H9 (cell line): ENCODE data around the gene LRRC10. TPM values are rescaled to one million over a fixed set of nuclear protein-coding genes. Genes with fewer than 3 reads are reported as not detected.

Source experiments
- DNase-seq: peaks from one replicate; pipeline ENCODE4 v3.0.0-alpha.2; 2017
- H2AFZ ChIP-seq: one replicate; pipeline ENCODE4 v1.6.1; 2013; ENCODE audit warnings: mild to moderate bottlenecking, low read length, control low read depth, moderate library complexity
- H2AK5ac ChIP-seq: 2 replicates; pipeline ENCODE4 v1.6.1; 2013; ENCODE audit warnings: low read length, control low read depth, mixed read lengths; ENCODE audit not compliant: insufficient read length
- H2BK120ac ChIP-seq: one replicate; pipeline ENCODE4 v1.6.1; 2013; ENCODE audit warnings: low read depth, mild to moderate bottlenecking, low read length, control low read depth, inconsistent platforms; ENCODE audit not compliant: poor library complexity, severe bottlenecking
- H2BK12ac ChIP-seq: 2 replicates; pipeline ENCODE4 v1.6.1; 2013; ENCODE audit warnings: low read length, control low read depth, mixed read lengths, low read depth; ENCODE audit not compliant: insufficient read length
- H2BK15ac ChIP-seq: 2 replicates; pipeline ENCODE4 v1.6.1; 2013; ENCODE audit warnings: low read depth, low read length, control low read depth
- H2BK20ac ChIP-seq: one replicate; pipeline ENCODE4 v1.6.1; 2013; ENCODE audit warnings: low read depth, mild to moderate bottlenecking, low read length, control low read depth, inconsistent platforms; ENCODE audit not compliant: poor library complexity, severe bottlenecking
- H2BK5ac ChIP-seq: 2 replicates; pipeline ENCODE4 v1.6.1; 2013; ENCODE audit warnings: low read length, control low read depth, mixed read lengths; ENCODE audit not compliant: insufficient read length
- H3K14ac ChIP-seq: 2 replicates; pipeline ENCODE4 v1.6.1; 2013; ENCODE audit warnings: low read length, control low read depth; ENCODE audit not compliant: insufficient read depth
- H3K18ac ChIP-seq: 2 replicates; pipeline ENCODE4 v1.6.1; 2013; ENCODE audit warnings: low read depth, mild to moderate bottlenecking, mixed read lengths, low read length, control low read depth; ENCODE audit not compliant: insufficient read length
- H3K23ac ChIP-seq: 2 replicates; pipeline ENCODE4 v1.6.1; 2013; ENCODE audit warnings: low read length, control low read depth, mixed read lengths, low read depth; ENCODE audit not compliant: insufficient read length
- H3K23me2 ChIP-seq: 2 replicates; pipeline ENCODE4 v1.6.1; 2013; ENCODE audit warnings: low read depth, mild to moderate bottlenecking, mixed read lengths, low read length, control low read depth; ENCODE audit not compliant: insufficient read length, poor library complexity, severe bottlenecking
- H3K27ac ChIP-seq: 2 replicates; pipeline ENCODE4 v1.5.1; 2013; ENCODE audit warnings: low read length, control low read depth, mixed read lengths, low read depth; ENCODE audit not compliant: insufficient read length
- H3K27me3 ChIP-seq: 2 replicates; pipeline ENCODE4 v1.6.1; 2013; ENCODE audit warnings: low read length, control low read depth, inconsistent platforms; ENCODE audit not compliant: insufficient read depth
- H3K4ac ChIP-seq: 2 replicates; pipeline ENCODE4 v1.6.1; 2013; ENCODE audit warnings: low read depth, mild to moderate bottlenecking, control low read depth, inconsistent platforms, low read length, moderate library complexity
- H3K4me1 ChIP-seq: 2 replicates; pipeline ENCODE4 v1.6.1; 2013; ENCODE audit warnings: low read length, control low read depth, inconsistent platforms; ENCODE audit not compliant: insufficient read depth
- H3K4me2 ChIP-seq: 2 replicates; pipeline ENCODE4 v1.6.1; 2013; ENCODE audit warnings: low read length, control low read depth, mixed read lengths; ENCODE audit not compliant: insufficient read length, insufficient read depth
- H3K56ac ChIP-seq: 2 replicates; pipeline ENCODE4 v1.6.1; 2013; ENCODE audit warnings: low read depth, mild to moderate bottlenecking, mixed read lengths, low read length, control low read depth; ENCODE audit not compliant: insufficient read length
- H3K79me1 ChIP-seq: 2 replicates; pipeline ENCODE4 v1.6.1; 2013; ENCODE audit warnings: low read depth, mild to moderate bottlenecking, moderate library complexity, low read length, control low read depth, inconsistent platforms; ENCODE audit not compliant: insufficient read depth, poor library complexity, severe bottlenecking
- H3K79me2 ChIP-seq: 2 replicates; pipeline ENCODE4 v1.6.1; 2013; ENCODE audit warnings: low read length, control low read depth, inconsistent platforms; ENCODE audit not compliant: insufficient read depth
- H3K9ac ChIP-seq: 2 replicates; pipeline ENCODE4 v1.6.1; 2013; ENCODE audit warnings: low read length, control low read depth, mixed read lengths; ENCODE audit not compliant: insufficient read length; ENCODE audit errors: extremely low read depth
- H3K9me3 ChIP-seq: one replicate; pipeline ENCODE4 v1.6.1; 2013; ENCODE audit warnings: low read depth, low read length, inconsistent platforms; ENCODE audit not compliant: control insufficient read depth
- H3T11ph ChIP-seq: one replicate; pipeline ENCODE4 v1.6.1; 2013; ENCODE audit warnings: mild to moderate bottlenecking, low read length, control low read depth, inconsistent platforms
- H4K20me1 ChIP-seq: one replicate; pipeline ENCODE4 v1.6.1; 2013; ENCODE audit not compliant: control insufficient read depth, insufficient read length, insufficient read depth
- H4K5ac ChIP-seq: 2 replicates; pipeline ENCODE4 v1.6.1; 2013; ENCODE audit warnings: low read depth, mild to moderate bottlenecking, mixed read lengths, low read length, control low read depth; ENCODE audit not compliant: insufficient read length
- H4K8ac ChIP-seq: replicated peaks from 2 replicates; pipeline ENCODE4 v1.6.1; 2013; ENCODE audit warnings: low read length, control low read depth, mixed read lengths, low read depth; ENCODE audit not compliant: insufficient read length
- H4K91ac ChIP-seq: 2 replicates; pipeline ENCODE4 v1.6.1; 2013; ENCODE audit warnings: low read depth, mild to moderate bottlenecking, moderate library complexity, mixed read lengths, low read length, control low read depth; ENCODE audit not compliant: insufficient read length
- H3K27ac Mint-ChIP-seq, 3 experiments: 2 replicates in 2 of 3; 3 replicates in 1 of 3; pipeline ENCODE4 v1.8.0; 2020 to 2021; ENCODE audit warnings: mixed read lengths in 3 of 3, mild to moderate bottlenecking in 1 of 3, moderate library complexity in 1 of 3
- H3K27me3 Mint-ChIP-seq: 2 replicates; pipeline ENCODE4 v1.8.0; 2021; ENCODE audit warnings: low read depth, mild to moderate bottlenecking, moderate library complexity, mixed read lengths
- H3K36me3 Mint-ChIP-seq, 3 experiments: 2 replicates in 2 of 3; 3 replicates in 1 of 3; pipeline ENCODE4 v1.8.0; 2020 to 2021; ENCODE audit warnings: low read depth in 3 of 3, mixed read lengths in 3 of 3; ENCODE audit not compliant: insufficient read depth in 1 of 3
- H3K4me1 Mint-ChIP-seq, 2 experiments: 2 replicates each; pipeline ENCODE4 v1.8.0; 2020; ENCODE audit warnings: mixed read lengths in 2 of 2
- H3K4me3 Mint-ChIP-seq, 2 experiments: 2 replicates in 1 of 2; 3 replicates in 1 of 2; pipeline ENCODE4 v1.8.0; 2020 to 2021; ENCODE audit warnings: mild to moderate bottlenecking in 2 of 2, mixed read lengths in 2 of 2, moderate library complexity in 1 of 2
- H3K9me3 Mint-ChIP-seq, 2 experiments: 2 replicates in 1 of 2; 3 replicates in 1 of 2; pipeline ENCODE4 v1.8.0; 2020; ENCODE audit warnings: mild to moderate bottlenecking in 2 of 2, mixed read lengths in 2 of 2, moderate library complexity in 1 of 2
- total RNA-seq: library from RNA; stranded (reverse); gene quantifications from 2 replicates; pipeline ENCODE4 v1.2.1, GENCODE V29; 2021
- TF ChIP-seq, protein P1 (sequence below): fragments of 200-600 bp; sonication (generic); conservative IDR thresholded peaks from 3 replicates; pipeline ENCODE4 v1.8.0; 2021; ENCODE audit warnings: antibody characterized with exemption, mild to moderate bottlenecking

The LRRC10 gene
- total RNA-seq, 1 experiment from 2014 or later, result not detected

DNA sequence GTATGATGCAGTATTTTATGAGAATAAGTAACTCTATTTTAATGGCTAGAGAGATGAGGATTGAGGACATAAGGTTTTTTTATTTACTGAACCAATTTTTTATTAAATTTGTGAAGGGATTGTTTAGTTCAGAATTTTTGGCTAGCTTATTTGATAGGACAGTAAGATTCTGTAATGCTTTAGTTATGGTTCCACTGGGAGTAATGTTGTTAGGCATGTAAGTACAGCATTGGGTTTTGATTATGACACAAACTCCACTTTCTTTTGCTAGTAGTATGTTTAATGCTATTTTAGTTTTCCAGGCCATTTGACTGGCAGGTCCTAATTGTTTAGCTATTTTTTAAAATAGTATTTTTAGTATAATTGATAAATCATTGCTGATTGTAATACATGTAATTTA, 33.8 kb upstream of the LRRC10 start:
- Histone ChIP-seq H2AK5ac (no peak overlapping the region), H3K79me2 (no peaks in the 10 kb centered on the region), H3K4me2 (no peak overlapping the region), H4K8ac (no peak overlapping the region), H2AFZ (no peak overlapping the region), H3K27me3 (no peaks in the 10 kb centered on the region), H4K5ac (no peak overlapping the region), H3K9ac (no peak overlapping the region), H3K23ac (no peak overlapping the region), H3K14ac (no peak overlapping the region), H2BK15ac (no peak overlapping the region), H4K91ac (no peak overlapping the region), H3K23me2 (no peaks in the 10 kb centered on the region), H3K4me1 (no peaks in the 10 kb centered on the region), H2BK12ac (no peak overlapping the region), H3K9me3 (no peaks in the 10 kb centered on the region), H3K27ac (no peak overlapping the region), H2BK20ac (no peak overlapping the region), H3K79me1 (no peaks in the 10 kb centered on the region), H3T11ph (no peak overlapping the region), H3K56ac (no peak overlapping the region), H4K20me1 (no peaks in the 10 kb centered on the region), H3K4ac (no peak overlapping the region), H3K18ac (no peak overlapping the region), H2BK5ac (no peak overlapping the region), H2BK120ac (no peak overlapping the region)
- Mint-ChIP-seq H3K4me1 (no peaks in the 10 kb centered on the region), H3K27me3 (no peaks in the 10 kb centered on the region; the same call in 1 of the 2 replicates), H3K36me3 (no peaks in the 10 kb centered on the region), H3K9me3 (no peaks in the 10 kb centered on the region), H3K27ac (no peak overlapping the region), H3K4me3 (no peak overlapping the region)
- TF ChIP-seq, protein P1, sequence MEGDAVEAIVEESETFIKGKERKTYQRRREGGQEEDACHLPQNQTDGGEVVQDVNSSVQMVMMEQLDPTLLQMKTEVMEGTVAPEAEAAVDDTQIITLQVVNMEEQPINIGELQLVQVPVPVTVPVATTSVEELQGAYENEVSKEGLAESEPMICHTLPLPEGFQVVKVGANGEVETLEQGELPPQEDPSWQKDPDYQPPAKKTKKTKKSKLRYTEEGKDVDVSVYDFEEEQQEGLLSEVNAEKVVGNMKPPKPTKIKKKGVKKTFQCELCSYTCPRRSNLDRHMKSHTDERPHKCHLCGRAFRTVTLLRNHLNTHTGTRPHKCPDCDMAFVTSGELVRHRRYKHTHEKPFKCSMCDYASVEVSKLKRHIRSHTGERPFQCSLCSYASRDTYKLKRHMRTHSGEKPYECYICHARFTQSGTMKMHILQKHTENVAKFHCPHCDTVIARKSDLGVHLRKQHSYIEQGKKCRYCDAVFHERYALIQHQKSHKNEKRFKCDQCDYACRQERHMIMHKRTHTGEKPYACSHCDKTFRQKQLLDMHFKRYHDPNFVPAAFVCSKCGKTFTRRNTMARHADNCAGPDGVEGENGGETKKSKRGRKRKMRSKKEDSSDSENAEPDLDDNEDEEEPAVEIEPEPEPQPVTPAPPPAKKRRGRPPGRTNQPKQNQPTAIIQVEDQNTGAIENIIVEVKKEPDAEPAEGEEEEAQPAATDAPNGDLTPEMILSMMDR, result no peak
- no peak for DNase-seq
